Activated B cell treated with CpG ODN at 0.5 μM for 24 hours (primary cell): ENCODE measurements around the gene PLCH2. TPM values are rescaled to one million over a fixed set of nuclear protein-coding genes. Genes with fewer than 3 reads are reported as not detected.

Experiments used
- ATAC-seq: fragments of 200-7000 bp; cut with Tn5 transposase; one replicate; pipeline ENCODE4 v1.10.0; 2021; ENCODE audit warnings: low read depth, mild to moderate bottlenecking, moderate library complexity
- CTCF ChIA-PET: fragments of 350-600 bp; sonication (Branson Sonifier 250); formaldehyde crosslinking; loops from one replicate; lab custom pipeline; 2021; ENCODE audit warnings: antibody characterized with exemption; lab: Charles Lee
- POLR2A ChIA-PET: fragments of 350-600 bp; sonication (Branson Sonifier 250); formaldehyde crosslinking; loops from one replicate; lab custom pipeline; 2021; ENCODE audit warnings: antibody characterized with exemption; lab: Charles Lee
- DNase-seq: peaks from one replicate; pipeline ENCODE4 v3.0.0; 2022
- H3K27ac Mint-ChIP-seq: one replicate; pipeline ENCODE4 v1.8.0; 2020; ENCODE audit warnings: mixed read lengths
- H3K27me3 Mint-ChIP-seq: one replicate; pipeline ENCODE4 v1.8.0; 2021; ENCODE audit warnings: mixed read lengths
- H3K36me3 Mint-ChIP-seq: one replicate; pipeline ENCODE4 v1.8.0; 2021; ENCODE audit warnings: low read depth, mixed read lengths
- H3K4me1 Mint-ChIP-seq: one replicate; pipeline ENCODE4 v1.8.0; 2021; ENCODE audit warnings: mixed read lengths
- H3K4me3 Mint-ChIP-seq: one replicate; pipeline ENCODE4 v1.8.0; 2020; ENCODE audit warnings: mild to moderate bottlenecking, mixed read lengths
- H3K9me3 Mint-ChIP-seq: one replicate; pipeline ENCODE4 v1.8.0; 2020; ENCODE audit warnings: mixed read lengths
- CTCF ChIP-seq: fragments of 200-600 bp; IDR thresholded peaks from one replicate; pipeline ENCODE4 v1.8.0; 2022; ENCODE audit warnings: antibody characterized with exemption, mild to moderate bottlenecking
- intact Hi-C: fragments of 100-400 bp; cut with micrococcal nuclease; formaldehyde crosslinking; loops from one replicate; pipeline ENCODE4 v1.15.1; 2024
- total RNA-seq: library from RNA; stranded (reverse); gene quantifications from 2 replicates; pipeline ENCODE4 v1.2.3, GENCODE V29; 2022

The PLCH2 gene
- total RNA-seq, 1 donor from 2014 or later, result 6.1 TPM

GRCh38 chr1:2429780-2430591, 46.1 kb upstream of the PLCH2 start:
- POLR2A ChIA-PET, result no interaction called here
- no peak for DNase-seq
- no peak overlapping the region for H3K4me3 Mint-ChIP-seq

GRCh38 chr1:2430592-2430973, 45.5 kb upstream of the PLCH2 start:
- no peaks in the 10 kb centered on the region for H3K36me3 Mint-ChIP-seq
- ChIA-PET CTCF (interaction anchor here (1.0 kb wide), 1 partner anchor 117 kb away, joined by 3 read pairs; no protein-coding TSS in a partner anchor), POLR2A (no interaction called here)
- no peak overlapping the region for H3K27ac Mint-ChIP-seq
- TF ChIP-seq CTCF, result no peak
- intact Hi-C loops, result no loop called here
- no peak overlapping the region for H3K4me3 Mint-ChIP-seq
- no peaks in the 10 kb centered on the region for H3K9me3 Mint-ChIP-seq
- DNase-seq (no peak), ATAC-seq (no peak)
- H3K27me3 Mint-ChIP-seq, result peaks cover 3% of the 10 kb centered on the region
- H3K4me1 Mint-ChIP-seq, result no peaks in the 10 kb centered on the region

More at GRCh38 chr1:2429780-2430591, 46.1 kb upstream of the PLCH2 start:
- Mint-ChIP-seq H3K4me1 (no peaks in the 10 kb centered on the region), H3K9me3 (no peaks in the 10 kb centered on the region), H3K27ac (no peak overlapping the region), H3K36me3 (no peaks in the 10 kb centered on the region), H3K27me3 (peaks cover 3% of the 10 kb centered on the region)
- no peak for TF ChIP-seq CTCF
- intact Hi-C loops, result no loop called here
- CTCF ChIA-PET, result interaction anchor here (0.6 to 1.0 kb wide), 2 partner anchors 117 to 259 kb away, joined by 3 read pairs; no protein-coding TSS in a partner anchor
- no peak for ATAC-seq

GRCh38 chr1:2431103-2431502, 45.0 kb upstream of the PLCH2 start:
- ATAC-seq, result no peak
- CTCF ChIA-PET, result no interaction called here
- POLR2A ChIA-PET, result no interaction called here
- H3K4me3 Mint-ChIP-seq, result no peak overlapping the region
- H3K27ac Mint-ChIP-seq, result no peak overlapping the region
- H3K27me3 Mint-ChIP-seq, result peaks cover 3% of the 10 kb centered on the region
- H3K9me3 Mint-ChIP-seq, result no peaks in the 10 kb centered on the region
- no peaks in the 10 kb centered on the region for H3K36me3 Mint-ChIP-seq
- H3K4me1 Mint-ChIP-seq, result no peaks in the 10 kb centered on the region
- intact Hi-C loops, result no loop called here
- no peak for TF ChIP-seq CTCF
- DNase-seq, result no peak

GRCh38 chr1:2431518-2431917, 44.6 kb upstream of the PLCH2 start:
- Mint-ChIP-seq H3K27me3 (peaks cover 3% of the 10 kb centered on the region), H3K4me3 (no peak overlapping the region), H3K36me3 (no peaks in the 10 kb centered on the region), H3K4me1 (no peaks in the 10 kb centered on the region), H3K27ac (no peak overlapping the region), H3K9me3 (no peaks in the 10 kb centered on the region)
- ChIA-PET CTCF (no interaction called here), POLR2A (no interaction called here)
- TF ChIP-seq CTCF, result no peak
- ATAC-seq (no peak), DNase-seq (no peak)
- intact Hi-C loops, result no loop called here

GRCh38 chr1:2432441-2432844, 43.6 kb upstream of the PLCH2 start:
- ChIA-PET POLR2A (no interaction called here), CTCF (no interaction called here)
- Mint-ChIP-seq H3K9me3 (no peaks in the 10 kb centered on the region), H3K4me3 (no peak overlapping the region), H3K4me1 (peaks cover 1% of the 10 kb centered on the region), H3K36me3 (no peaks in the 10 kb centered on the region), H3K27ac (no peak overlapping the region), H3K27me3 (peaks cover 3% of the 10 kb centered on the region)
- ATAC-seq, result no peak
- intact Hi-C loops, result no loop called here
- no peak for DNase-seq
- no peak for TF ChIP-seq CTCF
